Pancreas (tissue), 10 donors: ENCODE measurements around the gene VAV2. TPM values are rescaled to one million over a fixed set of nuclear protein-coding genes. Genes with fewer than 3 reads are reported as not detected.
A peak's percentile ranks its signal among the peaks of the same experiment; 100 is the strongest.

Experiments used
- ATAC-seq, 4 donors: fragments of 200-7000 bp; cut with Tn5 transposase; one replicate each; pipeline versions ENCODE4 v1.8.0 to v1.9.1; 2020; ENCODE audit warnings: mild to moderate bottlenecking in 4 of 4, moderate library complexity in 4 of 4
- DNase-seq, 6 donors: peaks; one replicate each; pipeline ENCODE4 v3.0.0-alpha.2; 2020
- FAIRE-seq: peaks from 2 replicates; lab custom pipeline; 2012; peaks lifted over from hg19 to GRCh38; lab: Jason Lieb, UNC
- H3K27ac ChIP-seq, 4 donors: fragments of 200-600 bp; sonication (generic); 1 replicate in 3 of 4; 2 replicates in 1 of 4; pipeline versions ENCODE4 v1.5.0 to v1.8.0; 2020
- H3K27me3 ChIP-seq, 4 donors: fragments of 200-600 bp; one replicate each; pipeline ENCODE4 v1.8.0; 2021
- H3K36me3 ChIP-seq, 3 donors: fragments of 200-600 bp; sonication (generic) in 1 of 3; one replicate each; pipeline versions ENCODE4 v1.5.0 to v1.8.0; 2020 to 2021
- H3K4me1 ChIP-seq, 3 donors: fragments of 200-600 bp; one replicate each; pipeline ENCODE4 v1.8.0; 2021
- H3K4me3 ChIP-seq, 4 donors: fragments of 200-600 bp; sonication (generic) in 2 of 4; one replicate each; pipeline versions ENCODE4 v1.5.0 to v1.8.0; 2020 to 2021
- H3K9me3 ChIP-seq, 4 donors: fragments of 200-600 bp; one replicate each; pipeline ENCODE4 v1.8.0; 2021
- WGBS, 2 donors: extraction: QIAGEN DNeasy Blood & Tissue Kit; methylation state at CpG; one replicate each; pipeline ENCODE4 v1.1.7; 2013; 5-methylcytosine and 5-hydroxymethylcytosine counted together
- intact Hi-C, 3 donors: fragments of 100-400 bp; cut with DNase I; formaldehyde crosslinking; loops; one replicate each; pipeline versions ENCODE4 v1.11.1 to v1.14.2; 2022
- polyA plus RNA-seq, 2 donors: library from polyadenylated mRNA; stranded (reverse); fragments of 200-250 nt; gene quantifications; one replicate each; pipeline ENCODE4 v1.2.3, GENCODE V29; 2013
- total RNA-seq, 6 donors: library from RNA; stranded (reverse); fragmentation: NEBNext Ultra II Directional in 4 of 6; extraction: Animal tissue kit (Norgen Biotek cat#: 25700) in 4 of 6; gene quantifications; one replicate each; pipeline versions ENCODE4 v1.2.1 to v1.2.4, GENCODE V29; 2021 to 2023
- TF ChIP-seq, protein P1 (sequence below), 4 donors: fragments of 200-600 bp; sonication (generic) in 3 of 4; IDR thresholded peaks; one replicate each; pipeline versions ENCODE4 v1.5.0 to v1.8.0; 2021; ENCODE audit warnings: antibody characterized with exemption in 4 of 4
- donor health status: healthy with polysubstance abuse.
- donor health status: DM: no; HTN: no; CAD: no; lungs with moderate emphysema.
- donor health status: DM: no; HTN: no; CAD: no.
- donor health status: control.
- donor health status: control.
- donor health status: Bipolar disorder and iron deficiency.
- donor health status: DM: yes; HTN: yes; CAD: no.
- donor health status: DM: no; HTN: no; CAD: no.
- donor health status: DM: no; HTN: no; CAD: no.
- donor health status: DM: yes; HTN: yes; CAD: no.

VAV2 gene
- total and polyA plus RNA-seq, 8 donors: 20.5 to 41.0 (median 33.6) TPM

DNA sequence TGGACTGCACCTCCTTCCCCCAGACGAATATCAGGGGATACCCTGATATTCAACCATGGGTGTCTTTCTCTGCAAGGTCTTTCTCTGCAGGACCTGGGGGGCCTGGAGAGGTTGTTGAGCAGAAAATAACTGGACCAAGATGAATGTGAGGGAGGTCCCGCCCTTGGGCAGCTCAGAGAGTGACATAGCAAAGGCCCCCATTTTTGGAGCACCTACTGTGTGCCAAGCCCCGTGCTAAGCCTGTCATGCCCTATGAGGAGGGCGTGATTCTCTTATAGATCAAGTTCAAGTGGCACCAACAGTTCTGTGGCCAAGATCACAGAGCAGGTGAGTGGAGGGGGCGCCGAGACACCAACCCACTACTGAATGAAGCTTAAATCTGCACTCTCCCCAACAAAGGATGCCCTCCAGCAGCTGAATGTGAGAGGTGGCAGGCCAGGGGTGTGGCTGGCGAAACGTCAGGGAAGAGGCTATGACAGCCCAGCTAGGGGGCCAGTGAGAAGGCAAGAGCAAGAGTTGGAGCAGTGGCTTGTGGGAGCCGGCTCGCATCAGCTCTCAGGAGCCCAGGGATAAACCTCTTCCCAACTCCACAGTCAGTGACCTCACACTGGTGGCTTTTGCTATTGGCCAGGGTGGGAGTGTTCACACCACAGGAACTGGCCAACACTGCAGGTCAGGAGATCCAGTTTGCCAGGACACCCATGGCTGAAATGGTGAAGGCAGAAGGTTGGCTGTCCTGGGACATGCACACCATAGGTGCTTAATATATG lies 259.3 kb downstream of the VAV2 start:
- Histone ChIP-seq H3K4me1 (peaks cover 0 to 4% (median 4%) of the 10 kb centered on the region in 3 donors), H3K4me3 (no peak overlapping the region), H3K27ac (no peak overlapping the region), H3K9me3 (no peaks in the 10 kb centered on the region), H3K27me3 (no peaks in the 10 kb centered on the region), H3K36me3 (no peaks in the 10 kb centered on the region)
- ATAC-seq: no peak
- intact Hi-C loops: no loop called here
- WGBS, 2 donors: 74 to 82% methylated on average over 10 of the region's 10 CpGs
- peak in 2 of 6 donors; percentile 13 to 50 for DNase-seq
- no peak for FAIRE-seq
- TF ChIP-seq, protein P1, sequence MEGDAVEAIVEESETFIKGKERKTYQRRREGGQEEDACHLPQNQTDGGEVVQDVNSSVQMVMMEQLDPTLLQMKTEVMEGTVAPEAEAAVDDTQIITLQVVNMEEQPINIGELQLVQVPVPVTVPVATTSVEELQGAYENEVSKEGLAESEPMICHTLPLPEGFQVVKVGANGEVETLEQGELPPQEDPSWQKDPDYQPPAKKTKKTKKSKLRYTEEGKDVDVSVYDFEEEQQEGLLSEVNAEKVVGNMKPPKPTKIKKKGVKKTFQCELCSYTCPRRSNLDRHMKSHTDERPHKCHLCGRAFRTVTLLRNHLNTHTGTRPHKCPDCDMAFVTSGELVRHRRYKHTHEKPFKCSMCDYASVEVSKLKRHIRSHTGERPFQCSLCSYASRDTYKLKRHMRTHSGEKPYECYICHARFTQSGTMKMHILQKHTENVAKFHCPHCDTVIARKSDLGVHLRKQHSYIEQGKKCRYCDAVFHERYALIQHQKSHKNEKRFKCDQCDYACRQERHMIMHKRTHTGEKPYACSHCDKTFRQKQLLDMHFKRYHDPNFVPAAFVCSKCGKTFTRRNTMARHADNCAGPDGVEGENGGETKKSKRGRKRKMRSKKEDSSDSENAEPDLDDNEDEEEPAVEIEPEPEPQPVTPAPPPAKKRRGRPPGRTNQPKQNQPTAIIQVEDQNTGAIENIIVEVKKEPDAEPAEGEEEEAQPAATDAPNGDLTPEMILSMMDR (IDR thresholded peaks at IDR 0.05): no peak

DNA sequence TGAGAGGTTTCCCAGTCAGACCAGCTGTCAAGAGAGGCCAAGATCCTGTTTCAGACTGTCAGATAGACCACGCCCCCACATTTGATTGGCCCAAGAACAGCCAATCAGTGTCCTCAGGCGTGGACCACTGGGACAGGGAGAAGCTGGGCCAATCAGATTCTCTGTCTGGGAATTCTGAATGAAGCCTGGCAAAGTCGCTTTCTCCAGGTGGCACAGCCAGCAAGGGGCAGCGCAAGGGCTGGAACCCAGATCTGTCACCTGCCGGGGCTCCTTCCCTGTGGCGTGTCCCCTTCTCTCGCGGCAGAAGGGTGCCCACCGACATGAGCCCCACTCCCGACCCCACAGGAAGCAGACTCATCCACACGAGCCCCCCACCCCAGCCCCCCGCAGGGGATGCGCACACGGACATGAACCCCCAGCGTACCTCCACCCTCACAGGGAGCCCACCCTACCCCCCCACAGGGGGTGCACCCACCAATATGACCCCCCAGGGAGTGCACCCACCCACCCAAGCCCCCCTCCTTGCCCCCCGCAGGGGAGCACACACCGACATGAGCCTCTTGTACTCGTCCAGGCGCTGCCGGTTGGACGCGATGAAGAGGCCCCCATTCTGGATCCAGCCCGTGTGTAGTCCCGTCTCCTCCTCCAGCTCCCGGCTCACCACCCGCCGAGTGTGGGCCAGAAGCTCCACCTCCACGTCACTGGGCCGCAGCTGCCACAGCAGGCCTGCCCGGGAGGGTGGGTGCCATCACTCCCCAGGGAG lies 260.1 kb downstream of the VAV2 start:
- peak; percentile 88 to 96 (median 90) for ATAC-seq
- intact Hi-C loops: no loop called here
- Histone ChIP-seq H3K27ac (no peak overlapping the region), H3K4me1 (peaks cover 0 to 4% (median 4%) of the 10 kb centered on the region in 3 donors), H3K9me3 (no peaks in the 10 kb centered on the region), H3K36me3 (no peaks in the 10 kb centered on the region), H3K27me3 (no peaks in the 10 kb centered on the region), H3K4me3 (no peak overlapping the region)
- WGBS, 2 donors: 68 to 71% methylated on average over 26 to 30 of the region's 30 CpGs
- no peak for FAIRE-seq
- peak in 5 of 6 donors; percentile 68 to 91 (median 88) for DNase-seq
- TF ChIP-seq, protein P1 (IDR thresholded peaks at IDR 0.05): no peak

DNA sequence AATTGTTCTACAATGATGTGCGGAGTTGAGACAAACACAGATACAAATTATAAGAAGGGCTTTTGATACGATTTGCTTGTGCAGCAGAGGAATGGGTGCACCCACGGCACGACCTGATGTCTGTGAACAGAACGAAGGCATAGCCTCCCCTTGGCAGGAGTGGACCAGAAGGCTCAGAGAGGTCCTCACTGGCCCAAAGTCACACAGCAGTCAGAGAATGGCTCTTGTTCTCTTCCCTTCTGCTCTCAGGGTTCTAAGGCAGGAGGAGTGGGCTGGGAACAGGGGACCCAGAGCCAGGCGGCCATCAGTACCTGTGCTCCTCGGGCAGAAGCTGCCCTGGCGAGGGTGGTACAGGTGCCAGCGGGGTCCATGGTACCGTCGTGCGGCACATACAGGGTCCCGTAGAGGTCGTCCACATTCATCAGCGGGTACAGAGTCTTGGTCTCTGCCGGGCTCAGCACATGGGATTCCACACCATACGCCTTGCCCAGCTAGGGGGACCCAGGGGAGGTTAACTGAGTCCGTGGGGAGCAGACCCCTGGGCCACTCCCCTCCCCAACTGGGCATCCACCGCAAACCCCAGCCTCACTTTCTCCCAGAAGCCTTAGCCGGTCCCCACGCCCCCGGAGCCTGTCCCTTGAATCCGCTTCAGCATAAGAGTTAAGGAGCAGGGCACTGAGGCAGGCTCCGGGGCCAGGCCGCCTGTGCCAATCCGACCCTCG lies 261.0 kb downstream of the VAV2 start:
- peak in 1 of 6 donors; percentile 76 for DNase-seq
- intact Hi-C loops: no loop called here
- 80% methylated on average over 23 to 27 of the region's 27 CpGs for WGBS, 2 donors
- FAIRE-seq: no peak
- TF ChIP-seq, protein P1 (IDR thresholded peaks at IDR 0.05): no peak
- H3K27ac ChIP-seq: peak overlapping the region in 1 of 4 donors; percentile 24
- H3K4me1 ChIP-seq: peaks cover 0 to 4% (median 4%) of the 10 kb centered on the region in 3 donors
- no peaks in the 10 kb centered on the region for H3K36me3 ChIP-seq
- no peaks in the 10 kb centered on the region for H3K27me3 ChIP-seq
- H3K4me3 ChIP-seq: no peak overlapping the region
- ATAC-seq: no peak
- no peaks in the 10 kb centered on the region for H3K9me3 ChIP-seq

DNA sequence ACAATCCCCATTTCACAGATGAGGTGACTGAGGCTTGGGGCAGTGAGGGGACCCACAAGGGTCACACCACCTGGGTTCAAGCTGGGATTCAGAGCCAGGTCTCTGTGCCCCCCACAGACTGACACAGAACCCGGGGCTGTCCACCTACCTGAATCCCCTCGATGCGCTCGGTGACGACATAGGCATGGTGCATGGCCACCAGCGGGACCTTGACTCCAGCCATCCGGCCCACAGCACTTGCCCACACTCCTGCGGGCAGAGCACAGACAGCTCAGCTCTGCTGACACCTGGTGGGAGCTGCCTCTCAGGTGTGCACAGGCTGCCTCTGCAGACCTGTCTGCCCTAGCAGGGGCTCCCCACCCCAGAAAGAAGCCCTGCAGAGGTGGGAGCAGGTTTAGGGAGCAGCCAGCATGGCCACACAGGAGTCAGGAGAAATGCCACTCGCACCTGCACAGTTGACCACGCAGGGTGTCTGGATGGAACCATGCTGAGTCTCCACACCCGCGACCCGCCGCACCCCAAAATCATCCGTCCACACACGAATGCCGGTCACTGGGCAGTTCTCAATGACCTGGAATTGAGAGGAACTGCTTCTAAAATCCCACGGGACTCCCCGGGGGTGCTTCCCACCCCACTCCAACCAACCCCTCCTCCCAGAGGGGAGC lies 262.4 kb downstream of the VAV2 start:
- 85 to 88% methylated on average over 19 of the region's 19 CpGs for WGBS, 2 donors
- FAIRE-seq: no peak
- intact Hi-C loops: no loop called here

More for the DNA sequence above, 262.4 kb downstream of the VAV2 start:
- H3K36me3 ChIP-seq: no peaks in the 10 kb centered on the region
- TF ChIP-seq, protein P1 (IDR thresholded peaks at IDR 0.05): no peak
- H3K27ac ChIP-seq: no peak overlapping the region
- ATAC-seq (no peak), DNase-seq (peak in 3 of 6 donors; percentile 12 to 75 (median 25))
- H3K4me1 ChIP-seq: peaks cover 0 to 4% (median 4%) of the 10 kb centered on the region in 3 donors
- H3K4me3 ChIP-seq: no peak overlapping the region
- H3K27me3 ChIP-seq: no peaks in the 10 kb centered on the region
- H3K9me3 ChIP-seq: no peaks in the 10 kb centered on the region
